Uterus (tissue), 4 donors: Measurements from ENCODE around the gene RIMS1. TPM values are rescaled to one million over a fixed set of nuclear protein-coding genes. Genes with fewer than 3 reads are reported as not detected.
A peak's percentile ranks its signal among the peaks of the same experiment; 100 is the strongest.
"Not testable (repeated sequence)": the region's sequence is repeated elsewhere in the genome, so short reads cannot be mapped to it uniquely, and the experiment has no call there.

Experiments used
- DNase-seq, 2 donors: peaks; one replicate each; pipeline ENCODE4 v3.0.0-alpha.2; 2019 to 2020
- H3K27ac ChIP-seq, 2 donors: fragments of 200-600 bp; sonication (generic); 1 replicate in 1 of 2; 2 replicates in 1 of 2; pipeline ENCODE4 v1.5.1; 2016 to 2018
- H3K27me3 ChIP-seq, 2 donors: fragments of 200-600 bp; sonication (generic); one replicate each; pipeline ENCODE4 v1.5.1; 2018 to 2019; ENCODE audit warnings: control low read depth in 1 of 2
- H3K36me3 ChIP-seq, 2 donors: fragments of 200-600 bp; sonication (generic); one replicate each; pipeline ENCODE4 v1.5.1; 2019; ENCODE audit warnings: control low read depth in 1 of 2
- H3K4me1 ChIP-seq, 2 donors: fragments of 200-600 bp; sonication (generic); one replicate each; pipeline ENCODE4 v1.5.1; 2018 to 2019; ENCODE audit warnings: control low read depth in 1 of 2
- H3K4me3 ChIP-seq, 2 donors: fragments of 200-600 bp; sonication (generic); 1 replicate in 1 of 2; 2 replicates in 1 of 2; pipeline ENCODE4 v1.5.1; 2018 to 2019; ENCODE audit warnings: mild to moderate bottlenecking in 1 of 2
- H3K9me3 ChIP-seq, 2 donors: fragments of 200-600 bp; sonication (generic); one replicate each; pipeline ENCODE4 v1.5.1; 2019; ENCODE audit warnings: control low read depth in 1 of 2
- POLR2A ChIP-seq, 2 donors: fragments of 450-650 bp; IDR thresholded peaks; one replicate each; pipeline ENCODE4 v1.6.1; 2016; ENCODE audit warnings: antibody characterized with exemption in 2 of 2, mild to moderate bottlenecking in 1 of 2, moderate library complexity in 1 of 2
- intact Hi-C: fragments of 100-400 bp; cut with DNase I; formaldehyde crosslinking; loops from one replicate; pipeline ENCODE4 v1.15.1; 2023; ENCODE audit warnings: low total_unique reads
- total RNA-seq, 4 donors: library from RNA; depleted of rRNA in 3 of 4; stranded (reverse); fragments of >200 nt in 3 of 4; gene quantifications; one replicate each; pipeline versions ENCODE4 v1.1.0 to v1.2.4, GENCODE V29; 2014 to 2023
- TF ChIP-seq, protein P1 (sequence below), 4 experiments: fragments of 200-600 bp in 2 of 4; fragments of 450-650 bp in 2 of 4; sonication (generic) in 2 of 4; IDR thresholded peaks; one replicate each; pipeline ENCODE4 v1.5.1; 2016 to 2019; ENCODE audit warnings: antibody characterized with exemption in 4 of 4, mild to moderate bottlenecking in 2 of 4, moderate library complexity in 1 of 4
- donor health status: DM: yes; HTN: yes; CAD: no.

RIMS1 gene
- total RNA-seq, 4 donors from 2014 or later = 0.88 to 24.9 TPM; not detected in 2

DNA sequence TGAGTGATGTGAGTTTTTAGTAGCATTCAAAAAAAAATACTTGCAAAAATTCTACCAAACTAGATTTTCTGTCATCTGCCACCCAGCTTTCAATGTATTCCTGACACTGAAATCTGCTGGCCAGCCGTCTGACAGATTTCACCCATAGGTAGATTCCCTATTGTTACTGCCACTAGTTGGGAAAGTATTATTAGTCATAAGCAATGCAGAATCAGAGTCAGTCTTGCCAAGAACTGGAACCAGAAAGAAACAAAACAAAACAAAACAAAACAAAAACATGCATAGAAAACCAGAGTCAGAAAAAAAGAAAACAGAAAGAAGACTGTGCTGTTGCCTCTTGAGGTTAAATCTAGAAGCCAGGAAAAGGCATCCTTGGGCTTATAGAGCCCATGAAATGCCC lies 442.4 kb downstream of the RIMS1 start:
- Histone ChIP-seq H3K36me3 (no peaks in the 10 kb centered on the region), H3K9me3 (no peaks in the 10 kb centered on the region), H3K4me1 (no peaks in the 10 kb centered on the region), H3K27ac (no peak overlapping the region), H3K4me3 (no peak overlapping the region), H3K27me3 (no peaks in the 10 kb centered on the region)
- DNase-seq = no peak
- intact Hi-C loops = no loop called here
- no peak for TF ChIP-seq POLR2A (IDR thresholded peaks at IDR 0.05)
- TF ChIP-seq, protein P1, sequence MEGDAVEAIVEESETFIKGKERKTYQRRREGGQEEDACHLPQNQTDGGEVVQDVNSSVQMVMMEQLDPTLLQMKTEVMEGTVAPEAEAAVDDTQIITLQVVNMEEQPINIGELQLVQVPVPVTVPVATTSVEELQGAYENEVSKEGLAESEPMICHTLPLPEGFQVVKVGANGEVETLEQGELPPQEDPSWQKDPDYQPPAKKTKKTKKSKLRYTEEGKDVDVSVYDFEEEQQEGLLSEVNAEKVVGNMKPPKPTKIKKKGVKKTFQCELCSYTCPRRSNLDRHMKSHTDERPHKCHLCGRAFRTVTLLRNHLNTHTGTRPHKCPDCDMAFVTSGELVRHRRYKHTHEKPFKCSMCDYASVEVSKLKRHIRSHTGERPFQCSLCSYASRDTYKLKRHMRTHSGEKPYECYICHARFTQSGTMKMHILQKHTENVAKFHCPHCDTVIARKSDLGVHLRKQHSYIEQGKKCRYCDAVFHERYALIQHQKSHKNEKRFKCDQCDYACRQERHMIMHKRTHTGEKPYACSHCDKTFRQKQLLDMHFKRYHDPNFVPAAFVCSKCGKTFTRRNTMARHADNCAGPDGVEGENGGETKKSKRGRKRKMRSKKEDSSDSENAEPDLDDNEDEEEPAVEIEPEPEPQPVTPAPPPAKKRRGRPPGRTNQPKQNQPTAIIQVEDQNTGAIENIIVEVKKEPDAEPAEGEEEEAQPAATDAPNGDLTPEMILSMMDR (IDR thresholded peaks at IDR 0.05) = no peak

DNA sequence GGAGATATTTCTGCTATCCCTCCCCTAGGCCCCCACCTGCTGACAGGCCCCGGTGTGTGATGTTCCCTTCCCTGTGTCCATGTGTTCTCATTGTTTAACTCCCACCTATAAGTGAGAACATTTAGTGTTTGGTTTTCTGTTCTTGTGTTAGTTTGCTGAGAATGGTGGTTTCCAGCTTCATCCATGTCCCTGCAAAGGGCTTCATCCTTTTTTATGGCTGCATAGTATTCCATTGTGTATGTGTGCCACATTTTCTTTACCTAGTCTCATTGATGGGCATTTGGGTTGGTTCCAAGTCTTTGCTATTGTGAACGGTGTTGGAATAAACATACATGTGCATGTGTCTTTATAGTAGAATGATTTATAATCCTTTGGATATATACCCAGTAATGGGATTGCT lies 448.9 kb downstream of the RIMS1 start:
- H3K4me3 ChIP-seq, H3K27ac ChIP-seq, DNase-seq, H3K36me3 ChIP-seq, H3K4me1 ChIP-seq, H3K9me3 ChIP-seq, intact Hi-C loops, H3K27me3 ChIP-seq: not testable (repeated sequence)

DNA sequence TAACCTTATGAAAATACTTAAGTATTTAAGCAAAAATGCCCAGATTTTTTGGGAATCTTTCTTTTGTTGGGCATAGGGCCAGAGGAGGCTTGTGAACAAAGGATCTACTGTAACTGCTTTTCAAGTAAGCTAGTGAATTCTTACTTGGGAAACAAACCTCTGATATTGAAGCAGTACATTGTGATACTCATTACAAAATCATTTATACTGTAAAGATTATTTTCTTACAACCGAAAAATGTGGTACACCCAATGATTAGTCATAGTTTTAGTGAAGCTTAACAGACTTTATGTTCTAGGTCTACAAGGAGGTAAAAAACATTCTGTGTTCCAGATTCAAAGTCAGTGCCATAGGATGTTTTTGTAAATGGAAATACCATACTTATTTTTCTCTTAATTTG lies 462.6 kb downstream of the RIMS1 start:
- Histone ChIP-seq H3K4me3 (no peak overlapping the region), H3K27me3 (no peaks in the 10 kb centered on the region), H3K4me1 (no peaks in the 10 kb centered on the region), H3K27ac (no peak overlapping the region), H3K9me3 (no peaks in the 10 kb centered on the region), H3K36me3 (no peaks in the 10 kb centered on the region)
- no peak for DNase-seq
- TF ChIP-seq, protein P1 (IDR thresholded peaks at IDR 0.05) = no peak
- TF ChIP-seq POLR2A (IDR thresholded peaks at IDR 0.05) = no peak
- intact Hi-C loops = no loop called here

GRCh38 chr6:72350296-72350881 lies 464.0 kb downstream of the RIMS1 start:
- Histone ChIP-seq H3K27me3 (no peaks in the 10 kb centered on the region), H3K27ac (no peak overlapping the region), H3K36me3 (no peaks in the 10 kb centered on the region), H3K4me3 (no peak overlapping the region), H3K9me3 (no peaks in the 10 kb centered on the region), H3K4me1 (no peaks in the 10 kb centered on the region)
- no peak for DNase-seq
- TF ChIP-seq, protein P1 (IDR thresholded peaks at IDR 0.05) = no peak
- TF ChIP-seq POLR2A (IDR thresholded peaks at IDR 0.05) = no peak
- intact Hi-C loops = no loop called here

- Histone ChIP-seq H3K27ac (no peak overlapping the region), H3K36me3 (peaks cover 0 to 3% of the 10 kb centered on the region in 2 donors), H3K4me1 (no peaks in the 10 kb centered on the region), H3K4me3 (no peak overlapping the region), H3K27me3 (peaks cover 0 to 4% of the 10 kb centered on the region in 2 donors), H3K9me3 (no peaks in the 10 kb centered on the region)
- DNase-seq = peak in 1 of 2 donors; percentile 14
- intact Hi-C loops = no loop called here
- TF ChIP-seq, protein P1 (IDR thresholded peaks at IDR 0.05) = no peak
- TF ChIP-seq POLR2A (IDR thresholded peaks at IDR 0.05) = no peak
Observed at GRCh38 chr6:72363844-72364740, 477.7 kb downstream of the RIMS1 start.
